HG03097 (cell line): ENCODE data around the gene BCDIN3D.
"Not testable (repeated sequence)": the region's sequence is repeated elsewhere in the genome, so short reads cannot be mapped to it uniquely, and the experiment has no call there.

Experiments
- ATAC-seq: cut with Tn5 transposase; IDR thresholded peaks from one replicate; pipeline ENCODE4 v1.9.1; 2021; ENCODE audit not compliant: unreplicated experiment, low FRiP score

The BCDIN3D gene

GRCh38 chr12:49864798-49865090 is 21.8 kb upstream of the BCDIN3D start:
- no peak for ATAC-seq

DNA sequence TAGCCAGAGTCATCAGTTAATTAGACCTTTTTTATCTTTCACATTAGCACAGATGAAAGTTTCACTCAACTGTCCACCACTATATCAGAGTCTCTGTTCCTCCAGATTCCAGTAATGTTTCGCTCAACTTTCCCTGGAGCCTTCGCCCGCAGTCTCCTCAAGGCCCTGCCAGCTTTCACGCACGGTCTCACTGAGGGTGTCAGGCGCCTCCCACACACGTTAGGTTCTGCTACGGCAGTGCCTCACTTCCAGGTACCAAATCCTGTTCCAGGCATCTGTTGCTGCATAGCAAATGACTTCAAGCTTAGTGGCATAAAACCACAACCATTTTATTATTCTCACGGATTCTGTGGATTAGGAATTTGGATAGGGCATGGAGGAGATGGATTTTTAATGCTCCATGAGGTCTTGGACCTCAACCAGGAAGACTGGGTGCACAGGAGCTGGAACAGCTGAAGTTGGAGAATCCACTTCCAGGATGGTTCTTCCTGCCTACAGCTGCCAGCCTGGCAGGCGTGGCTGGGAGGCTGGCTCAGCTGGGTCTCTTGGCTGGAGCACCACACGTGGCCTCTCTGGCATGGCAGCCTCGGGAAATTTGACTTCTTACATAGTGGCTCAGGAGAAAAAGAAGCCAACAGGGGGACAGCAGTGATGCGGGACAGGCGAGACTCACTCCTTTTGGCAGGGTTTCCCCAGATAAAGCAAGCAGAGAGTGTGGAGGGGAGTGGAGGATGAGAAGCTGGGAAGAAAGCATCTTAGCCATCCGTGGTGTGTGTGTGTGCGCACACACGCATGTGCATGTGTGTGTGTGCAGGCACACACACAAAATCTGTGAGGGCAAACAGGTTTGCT is 21.3 kb upstream of the BCDIN3D start:
- ATAC-seq = no peak

GRCh38 chr12:49860921-49861320 is 18.0 kb upstream of the BCDIN3D start:
- not testable (repeated sequence) for ATAC-seq

DNA sequence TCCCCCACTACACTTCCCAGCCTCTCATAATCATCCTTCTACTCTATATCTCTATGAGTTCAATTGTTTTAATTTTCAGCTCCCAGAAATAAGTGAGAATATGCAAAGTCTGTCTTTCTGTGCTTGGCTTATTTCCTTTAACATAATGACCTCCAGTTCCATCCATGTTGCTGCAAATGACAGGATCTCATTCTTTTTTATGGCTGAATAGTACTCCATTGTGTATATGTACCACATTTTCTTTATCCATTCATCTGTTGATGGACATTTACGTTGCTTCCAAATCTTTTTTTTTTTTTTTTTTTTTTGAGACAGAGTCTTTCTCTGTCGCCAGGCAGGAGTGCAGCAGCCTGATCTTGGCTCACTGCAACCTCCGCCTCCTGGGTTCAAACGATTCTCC is 13.0 kb upstream of the BCDIN3D start:
- ATAC-seq = not testable (repeated sequence)

DNA sequence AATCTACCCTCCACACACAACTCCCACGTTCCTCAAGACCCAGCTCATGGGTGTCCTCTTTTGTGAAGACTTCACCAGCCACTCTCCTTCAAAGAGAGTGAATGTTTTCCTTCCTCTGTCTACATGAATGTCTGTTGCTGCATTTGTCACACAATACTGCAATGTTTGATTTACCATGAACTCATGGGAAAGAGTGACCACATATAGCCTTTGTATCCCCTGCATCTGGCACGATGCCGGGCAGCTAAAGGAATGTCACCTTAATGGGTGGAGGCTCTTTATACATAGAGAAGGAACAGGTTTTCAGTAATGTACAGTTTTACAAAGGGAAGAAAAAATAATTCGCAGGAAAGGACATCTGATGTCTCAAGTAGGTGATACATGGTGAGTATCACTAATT is 12.1 kb upstream of the BCDIN3D start:
- ATAC-seq = no peak

DNA sequence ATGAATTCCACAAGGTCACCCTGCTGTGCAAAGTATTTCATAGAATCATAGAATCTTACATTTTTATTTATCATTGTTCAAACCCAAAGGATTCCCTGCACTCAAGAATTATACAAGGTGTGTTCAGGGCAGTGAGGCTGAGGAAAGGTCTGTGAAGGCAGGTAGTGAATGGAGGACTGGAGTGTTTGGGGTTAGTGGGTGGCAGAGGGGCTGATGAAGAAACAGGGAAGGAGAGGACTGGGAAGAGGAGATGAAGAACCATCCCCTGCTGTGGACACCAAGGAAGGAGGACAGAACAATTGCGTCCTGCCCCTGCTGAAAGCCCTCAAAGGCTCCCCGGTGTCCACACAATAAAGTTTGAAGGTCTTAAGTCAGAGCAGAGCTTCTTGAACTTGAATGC is 10.8 kb upstream of the BCDIN3D start:
- ATAC-seq = no peak

DNA sequence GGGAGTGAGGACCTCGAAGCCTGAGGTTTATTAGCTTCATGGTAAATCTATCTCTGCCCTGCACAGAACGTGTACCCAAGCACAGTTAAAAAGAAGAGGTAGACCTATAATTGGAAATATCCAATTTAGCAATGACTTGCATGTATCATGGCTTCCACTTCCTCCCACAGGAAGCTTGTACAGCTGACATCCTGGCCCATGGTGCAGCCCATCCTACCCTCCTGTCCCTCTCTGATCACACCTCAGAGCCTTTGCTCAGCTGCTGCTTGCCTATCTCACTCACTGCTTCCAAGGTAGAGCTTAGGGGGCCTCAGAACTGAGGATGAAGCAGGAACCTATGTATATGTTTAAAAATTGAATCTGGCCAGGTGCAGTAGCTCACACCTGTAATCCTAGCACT is 4.3 kb upstream of the BCDIN3D start:
- ATAC-seq = no peak

DNA sequence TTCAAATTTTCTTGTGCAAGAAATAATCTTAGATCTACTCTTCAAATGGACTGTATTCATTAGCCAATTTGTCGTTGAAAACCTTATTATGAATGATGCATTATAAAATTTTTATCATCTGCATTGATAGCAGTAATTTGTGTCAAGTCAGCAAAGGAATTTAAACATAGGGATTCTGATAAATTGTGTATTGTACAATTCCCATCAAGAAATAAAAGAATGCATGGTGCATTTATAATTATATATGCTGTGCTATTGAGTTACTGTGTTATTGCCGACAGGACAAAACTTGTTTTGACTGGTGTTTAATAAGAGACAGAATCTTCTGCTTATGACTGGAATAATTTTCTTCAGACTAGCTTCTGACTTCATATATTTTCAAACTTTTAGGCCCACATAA is 3.1 kb upstream of the BCDIN3D start:
- no peak for ATAC-seq

DNA sequence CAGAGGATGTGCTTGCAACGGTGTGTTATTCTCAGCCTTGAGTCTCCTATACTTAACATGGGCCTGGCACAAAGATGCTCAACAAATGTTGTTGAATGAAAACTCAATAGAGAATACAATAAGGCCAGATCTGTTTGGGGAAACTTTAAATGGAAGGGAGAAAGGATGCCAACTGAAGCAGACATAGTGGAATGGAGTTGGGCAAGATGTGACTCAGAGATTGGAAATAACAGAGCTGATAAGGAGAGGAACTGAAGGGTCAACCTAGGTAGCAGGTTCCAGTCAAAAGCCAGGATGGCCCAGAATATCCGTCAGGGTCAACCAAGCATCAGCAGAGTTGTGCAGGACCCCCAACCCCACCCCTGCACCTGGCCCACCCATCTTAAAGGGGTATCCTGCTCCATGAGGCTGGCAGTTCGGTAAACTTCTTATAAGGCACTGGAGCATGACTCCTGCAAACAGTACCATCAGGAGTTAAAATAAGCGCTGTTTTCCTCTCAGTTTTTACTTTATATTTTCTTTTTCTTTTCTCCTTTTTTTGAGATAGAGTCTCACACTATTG is 1.1 kb upstream of the BCDIN3D start:
- ATAC-seq = no peak

DNA sequence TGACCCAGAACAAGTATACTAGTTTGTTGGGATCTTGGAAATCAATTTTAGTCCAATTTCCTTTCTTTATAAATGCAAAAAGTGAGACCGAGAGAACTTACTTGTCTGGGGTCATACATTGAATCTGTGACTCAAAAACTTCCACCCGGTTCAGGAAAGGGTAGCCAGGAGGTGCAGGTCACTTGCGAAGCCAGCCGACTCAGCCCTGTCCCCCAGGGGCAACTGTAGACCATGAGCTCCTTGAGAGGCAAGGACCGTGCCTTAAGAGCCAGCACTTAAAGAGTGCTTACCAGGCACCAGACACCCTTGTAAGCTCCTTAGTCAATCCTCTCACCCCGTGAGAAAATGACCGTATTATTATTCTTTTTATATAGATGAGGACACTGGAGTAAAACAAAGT is 505 bp upstream of the BCDIN3D start:
- ATAC-seq = peak; percentile 12

GRCh38 chr12:49838973-49839633 is 3.8 kb downstream of the BCDIN3D start:
- ATAC-seq = no peak

DNA sequence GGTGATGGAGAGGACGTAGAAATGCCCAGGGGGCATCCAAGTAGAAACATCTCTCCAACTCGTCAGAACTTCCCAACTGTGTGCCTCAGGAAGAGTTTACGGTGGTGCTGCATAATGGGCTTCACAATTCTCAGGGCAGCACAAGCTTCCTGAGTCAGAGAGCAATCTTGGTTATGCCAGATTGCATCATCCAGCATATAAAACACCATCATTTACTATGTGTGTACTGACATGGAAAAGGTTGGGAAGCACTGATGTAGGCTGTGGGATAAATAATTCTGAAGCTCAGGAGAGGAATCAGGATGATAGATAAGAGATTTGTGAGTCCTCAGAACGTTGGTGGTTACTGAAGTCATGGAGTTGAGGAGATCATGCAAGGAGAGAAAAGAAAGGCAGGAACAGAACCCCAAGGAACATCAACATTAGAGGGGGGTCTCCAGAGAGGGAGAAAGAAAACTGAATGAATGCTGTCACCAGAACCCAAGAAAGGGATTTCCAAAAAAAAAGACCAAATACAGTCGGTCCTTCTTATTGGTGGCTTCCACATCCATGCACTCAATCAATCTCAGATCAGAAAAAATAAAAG is 10.0 kb downstream of the BCDIN3D start:
- ATAC-seq = no peak

DNA sequence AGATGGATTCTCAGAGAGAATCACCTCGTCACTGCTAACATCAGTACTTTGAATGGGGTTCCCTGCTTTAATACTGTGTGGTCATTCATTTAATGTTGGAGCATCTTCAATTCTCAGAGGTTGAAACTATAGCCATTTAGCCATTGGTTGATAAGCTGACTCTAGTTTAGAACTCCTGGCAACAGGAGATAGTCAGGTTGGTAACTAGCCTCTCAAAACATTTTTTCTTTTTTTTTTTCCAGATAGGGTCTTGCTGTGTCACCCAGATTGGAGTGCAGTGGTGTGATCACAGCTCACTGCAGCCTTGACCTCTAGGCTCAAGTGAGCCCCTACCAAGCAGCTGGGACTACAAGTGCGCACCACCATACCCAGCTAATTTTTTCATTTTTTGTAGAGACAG is 11.2 kb downstream of the BCDIN3D start:
- ATAC-seq = no peak

DNA sequence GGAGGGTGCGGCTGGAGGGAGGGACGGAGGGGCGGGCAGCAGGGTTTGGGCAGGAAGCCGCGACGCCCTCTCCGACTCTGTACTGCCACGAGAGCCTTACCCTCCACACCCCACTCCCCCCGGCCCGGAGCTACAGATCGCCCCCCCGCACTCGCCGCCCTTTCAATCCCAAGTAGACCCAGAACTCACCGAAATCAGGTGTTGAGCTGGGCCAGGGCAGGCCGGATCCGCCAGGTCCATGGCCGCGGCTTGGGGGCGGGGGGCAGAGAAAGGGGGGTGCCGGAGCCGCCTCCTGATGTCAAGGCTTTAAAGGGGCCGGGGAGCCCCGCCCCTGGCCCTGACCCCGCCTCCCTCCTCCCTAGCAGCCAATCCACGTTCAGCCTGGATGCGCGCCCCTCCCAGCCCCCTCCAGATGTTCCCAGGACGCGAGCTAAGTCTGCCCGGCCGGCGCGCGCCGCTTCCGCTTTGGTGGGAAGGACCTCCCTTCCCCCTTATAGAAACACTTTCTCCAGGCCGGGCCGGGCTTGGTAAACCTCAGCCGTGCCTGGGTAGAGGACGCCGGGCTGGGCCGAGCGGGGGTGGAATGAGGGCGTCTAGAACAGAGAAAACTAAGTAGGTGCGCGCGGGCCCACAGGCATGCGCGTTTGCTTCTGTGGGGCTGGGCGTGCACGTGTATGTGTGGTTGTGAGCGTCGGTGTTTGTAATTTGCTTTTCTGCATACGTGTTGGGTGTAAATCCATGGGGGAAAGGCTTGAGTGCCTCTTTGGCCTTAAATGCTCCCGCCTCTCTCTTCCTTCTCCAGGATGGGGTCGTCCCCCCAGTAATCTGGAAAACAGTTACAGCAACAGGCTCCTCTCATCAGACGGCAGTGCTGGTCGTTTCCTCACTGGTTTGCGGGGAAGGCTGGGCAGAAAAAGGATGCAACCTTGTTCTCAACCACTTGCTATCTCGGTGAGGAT is 14.5 kb downstream of the BCDIN3D start, which contains the start of gene NCKAP5L:
Gene NCKAP5L, minus strand, starts transcription at position 281 of the 959 bp plus-strand sequence. CDS start 24,369 bp downstream, outside the sequence.
- ATAC-seq = peak; percentile 85

DNA sequence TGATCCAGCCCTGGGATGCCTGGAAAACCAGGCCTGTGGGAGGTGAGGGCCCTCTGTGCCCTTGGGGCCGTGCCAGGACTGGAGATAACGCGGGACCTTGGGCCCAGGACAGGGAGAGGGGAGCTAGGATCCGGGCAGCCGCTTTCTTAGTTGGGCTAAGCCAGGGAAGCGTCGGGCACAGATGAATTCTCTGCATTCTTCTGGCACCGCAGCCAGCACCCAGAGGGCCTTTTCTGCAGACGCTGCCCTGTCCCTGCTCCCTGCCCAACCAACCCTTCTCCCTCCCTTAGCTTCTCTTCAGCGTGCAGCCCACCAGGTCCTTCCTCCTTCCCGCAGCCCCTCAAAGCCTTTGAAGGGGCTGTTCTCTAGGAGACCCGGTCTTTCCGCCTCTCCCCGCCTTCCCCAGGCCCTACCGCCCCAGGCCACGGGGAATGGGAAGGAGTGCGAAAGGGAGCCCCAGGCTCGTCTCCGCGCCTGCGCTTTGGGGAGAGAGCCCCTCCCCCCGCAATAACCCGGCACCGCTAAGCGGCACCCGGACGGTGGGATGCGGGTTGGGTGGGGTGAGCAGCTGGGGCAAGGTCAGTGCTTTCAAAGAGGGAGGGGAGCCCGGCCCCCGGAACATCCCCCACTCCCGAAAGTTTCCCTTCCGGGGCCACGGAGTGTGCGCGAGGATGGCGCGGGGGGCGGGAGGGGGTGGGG is 15.4 kb downstream of the BCDIN3D start:
- no peak for ATAC-seq

DNA sequence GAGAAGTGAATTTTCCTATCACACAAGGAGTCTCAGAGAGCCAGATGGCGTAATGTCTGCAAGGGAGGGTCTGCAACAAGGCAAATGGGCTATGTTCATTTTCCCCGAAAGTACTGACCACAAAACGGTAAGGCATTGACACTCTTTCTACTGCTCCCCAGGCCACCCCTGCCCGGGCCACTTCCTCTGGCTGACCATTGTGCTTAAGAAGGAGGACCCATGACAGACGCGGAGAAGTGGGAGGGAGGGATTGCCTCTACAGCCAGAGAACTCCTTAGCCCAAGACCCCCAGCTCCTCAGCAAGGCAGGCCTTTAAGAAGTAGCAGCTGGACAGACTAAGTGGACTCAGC is 15.9 kb downstream of the BCDIN3D start:
- ATAC-seq = no peak

GRCh38 chr12:49825971-49826421 is 16.9 kb downstream of the BCDIN3D start:
- no peak for ATAC-seq

DNA sequence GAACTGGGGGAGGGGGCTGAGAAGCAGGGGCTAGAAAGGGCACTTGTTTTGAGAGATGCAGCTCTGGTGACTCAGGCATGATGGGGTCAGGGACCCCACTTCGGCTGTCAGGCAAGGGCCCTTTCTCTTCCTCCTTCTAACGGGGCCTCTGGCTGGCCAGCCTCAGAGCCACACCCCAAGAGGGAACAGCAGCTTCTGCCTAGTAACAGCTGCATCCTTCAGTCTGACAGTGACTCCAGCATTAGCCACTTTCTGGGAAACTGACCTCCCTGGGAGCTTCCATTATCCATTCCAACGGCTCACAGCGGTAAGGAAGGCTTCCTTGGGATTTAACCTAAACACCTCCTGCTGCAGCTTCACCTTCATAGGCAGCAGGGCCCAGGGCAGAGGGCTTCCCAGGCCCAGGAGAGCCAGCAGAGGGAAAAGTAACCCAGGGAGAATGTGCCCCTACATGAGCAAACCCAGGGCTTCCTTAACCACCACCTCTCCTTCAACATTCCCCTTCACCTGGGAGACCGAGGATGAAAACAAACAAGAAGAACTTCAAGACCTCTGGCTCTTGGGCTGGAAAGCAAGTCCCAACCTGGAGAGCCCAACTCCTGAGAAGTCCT is 17.4 kb downstream of the BCDIN3D start:
- no peak for ATAC-seq

GRCh38 chr12:49824895-49825294 is 18.0 kb downstream of the BCDIN3D start:
- ATAC-seq = no peak
